Skeletal muscle tissue (tissue), 1 donor: ENCODE data around the gene C10orf143. TPM values are rescaled to one million over a fixed set of nuclear protein-coding genes. Genes with fewer than 3 reads are reported as not detected.

ENCODE experiments used
- total RNA-seq: library from RNA; depleted of rRNA; stranded (reverse); fragments of >200 nt; gene quantifications from one replicate; pipeline ENCODE4 v1.2.3, GENCODE V29; 2014

Gene C10orf143
- total RNA-seq, 1 donor from 2014 or later = not detected

Other genes starting within 250 kb of the C10orf143 start
- gene EBF3, start 146.6 kb downstream of the C10orf143 start, total RNA-seq = 33.4 TPM
- 49.1 TPM for gene GLRX3, start 25.6 kb upstream of the C10orf143 start, total RNA-seq